GM21786 (cell line): ENCODE results near the gene NT5M.

Experiments used
- ATAC-seq: cut with Tn5 transposase; IDR thresholded peaks from one replicate; pipeline ENCODE4 v1.9.1; 2021; ENCODE audit not compliant: unreplicated experiment

NT5M gene

DNA sequence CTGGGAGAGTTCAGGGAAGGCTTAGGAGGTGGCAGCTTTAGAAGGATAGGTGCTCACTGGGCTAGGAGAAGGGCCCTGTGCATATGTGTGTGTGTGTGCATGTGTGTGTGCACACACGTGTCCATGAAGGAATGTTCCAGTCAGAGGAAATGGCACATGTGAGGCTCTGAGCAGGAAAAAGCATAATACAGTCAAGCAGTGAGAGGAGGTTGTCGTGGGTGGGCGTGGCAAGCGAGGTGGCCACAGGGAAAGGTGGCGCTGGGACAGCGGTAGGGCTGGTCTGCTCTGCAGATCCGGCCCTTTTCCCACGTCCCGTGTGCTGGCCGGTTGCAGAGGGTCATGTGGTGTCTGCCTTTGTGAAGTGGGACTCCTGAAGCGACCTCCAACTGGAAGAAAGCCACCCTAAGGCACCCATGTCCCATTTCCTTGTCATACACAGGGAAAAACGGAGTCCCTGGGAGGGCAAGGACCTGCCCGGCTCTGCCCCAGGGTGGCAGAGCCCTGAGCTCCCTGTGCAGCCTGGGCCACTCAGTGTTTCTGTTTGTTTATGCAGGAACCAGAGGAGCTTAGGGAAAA is 40.1 kb downstream of the NT5M start:
- ATAC-seq = no peak

- ATAC-seq = no peak
Observed at GRCh38 chr17:17343896-17344506, 40.8 kb downstream of the NT5M start.

DNA sequence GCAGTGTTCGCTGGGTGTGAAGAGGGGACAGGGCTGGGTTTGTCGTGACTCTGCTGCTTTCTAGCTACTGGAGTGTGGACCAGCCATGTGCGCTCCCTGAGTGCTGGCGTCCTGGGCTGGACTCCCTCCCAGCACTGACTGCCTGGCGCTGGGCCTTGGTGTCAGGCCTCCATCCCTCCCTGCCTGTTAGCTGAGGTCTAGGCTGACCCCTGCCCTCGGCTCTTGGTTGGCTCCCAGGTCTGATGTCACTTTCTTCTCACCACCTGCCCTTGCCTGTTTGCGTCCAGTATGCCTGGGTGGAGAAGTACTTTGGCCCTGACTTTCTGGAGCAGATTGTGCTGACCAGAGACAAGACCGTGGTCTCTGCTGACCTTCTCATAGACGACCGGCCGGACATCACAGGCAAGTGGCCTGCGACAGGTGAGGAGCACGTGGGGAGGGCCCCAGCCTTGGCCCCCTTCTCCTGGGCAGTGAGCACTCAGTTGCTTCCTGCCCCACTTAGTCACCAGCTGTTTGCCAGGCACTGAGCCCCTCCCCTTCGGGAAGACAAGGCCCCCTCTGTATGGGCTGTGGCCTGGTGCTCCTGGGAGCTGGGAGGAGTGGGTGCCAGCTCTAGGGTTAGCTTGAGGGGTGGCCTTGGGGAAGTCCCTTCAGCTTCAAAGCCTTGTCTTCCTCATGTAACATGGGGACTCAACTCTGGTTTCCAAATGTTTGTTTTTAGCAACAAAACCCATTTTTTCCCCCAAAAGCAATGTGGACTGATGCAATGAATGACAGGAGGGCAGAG is 41.5 kb downstream of the NT5M start:
- no peak for ATAC-seq

DNA sequence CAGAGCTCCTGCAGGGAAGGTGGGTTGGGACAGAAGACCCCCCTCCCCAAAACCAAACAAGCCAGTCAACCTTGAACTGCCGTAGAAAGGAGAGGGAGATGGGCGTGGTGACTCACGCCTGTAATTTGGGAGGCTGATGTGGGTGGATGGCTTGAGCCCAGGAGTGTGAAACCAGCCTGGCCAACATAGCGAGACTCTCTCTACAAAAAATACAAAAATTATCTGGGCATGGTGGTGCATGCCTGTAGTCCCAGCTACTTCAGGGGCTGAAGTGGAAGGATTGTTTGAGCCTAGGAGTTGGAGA is 42.1 kb downstream of the NT5M start:
- ATAC-seq = no peak

GRCh38 chr17:17345686-17346427 is 42.7 kb downstream of the NT5M start:
- no peak for ATAC-seq

DNA sequence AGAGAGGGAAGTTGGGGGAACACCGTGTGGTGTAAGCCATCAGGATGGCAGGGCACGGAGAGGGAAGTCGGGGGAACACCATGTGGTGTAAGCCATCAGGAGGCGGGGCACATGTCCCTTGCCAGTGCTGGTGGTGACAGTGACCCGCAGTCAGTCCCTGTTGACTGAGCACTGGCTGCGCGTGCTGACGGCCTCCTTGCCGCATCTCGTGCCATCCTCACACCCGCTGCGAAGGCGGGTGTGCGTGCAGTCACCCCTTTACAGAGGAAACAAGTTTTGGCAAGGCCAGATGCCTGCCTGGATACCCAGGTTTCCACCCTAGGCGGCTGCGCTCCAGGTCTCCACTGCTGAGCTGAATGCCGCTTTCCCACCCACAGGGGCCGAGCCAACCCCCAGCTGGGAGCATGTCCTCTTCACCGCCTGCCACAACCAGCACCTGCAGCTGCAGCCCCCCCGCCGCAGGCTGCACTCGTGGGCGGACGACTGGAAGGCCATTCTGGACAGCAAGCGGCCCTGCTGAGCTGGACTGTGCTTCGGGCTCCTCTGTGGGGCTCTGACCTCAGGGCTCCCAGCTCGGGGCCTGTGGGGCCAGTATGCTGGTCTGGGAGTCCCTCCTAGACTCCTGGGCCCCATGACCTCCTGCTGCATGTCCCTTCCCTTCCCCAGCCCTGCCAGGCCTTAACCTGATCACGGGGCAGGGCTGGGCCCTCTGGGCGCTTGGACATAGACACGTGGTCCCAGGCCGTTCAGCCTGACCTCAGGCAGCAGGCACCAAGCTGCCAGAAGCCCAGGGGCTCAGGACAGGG is 43.5 kb downstream of the NT5M start:
- no peak for ATAC-seq

DNA sequence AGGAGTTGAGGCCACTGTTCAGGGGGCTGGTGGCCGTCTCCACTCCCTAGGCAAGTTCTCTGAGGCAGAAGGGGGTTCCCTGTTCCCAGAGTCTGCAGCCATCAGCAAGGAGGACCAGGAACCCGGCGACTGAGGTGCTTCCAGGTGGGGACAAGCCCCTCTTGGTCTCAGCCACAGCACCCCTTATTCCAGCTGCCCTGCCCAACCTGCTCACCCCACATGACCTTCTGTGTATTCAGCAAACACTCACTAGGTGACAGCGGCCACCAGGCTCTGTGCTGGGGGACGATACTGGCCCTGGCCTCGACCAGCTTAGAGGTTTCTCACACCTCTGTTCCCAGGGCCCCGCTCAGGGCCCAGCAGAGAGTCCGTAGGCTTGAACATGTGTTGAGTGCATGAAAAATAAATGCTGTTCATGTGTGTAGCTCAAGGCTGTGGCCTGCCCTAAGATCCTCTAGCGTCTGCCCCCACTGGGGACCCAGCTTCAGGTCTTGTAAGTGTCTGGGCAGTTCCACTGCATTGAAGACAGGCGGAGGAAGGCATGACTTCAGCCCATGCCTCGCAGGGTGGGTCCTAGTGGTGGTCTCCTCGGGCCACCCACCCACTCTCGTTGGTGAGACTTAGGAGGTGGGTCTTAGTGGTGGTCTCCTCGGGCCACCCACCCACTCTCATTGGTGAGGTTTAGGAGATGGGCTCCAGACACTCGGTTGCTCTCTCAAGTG is 44.2 kb downstream of the NT5M start:
- ATAC-seq = no peak

GRCh38 chr17:17347956-17348871 is 45.0 kb downstream of the NT5M start:
- ATAC-seq = no peak

DNA sequence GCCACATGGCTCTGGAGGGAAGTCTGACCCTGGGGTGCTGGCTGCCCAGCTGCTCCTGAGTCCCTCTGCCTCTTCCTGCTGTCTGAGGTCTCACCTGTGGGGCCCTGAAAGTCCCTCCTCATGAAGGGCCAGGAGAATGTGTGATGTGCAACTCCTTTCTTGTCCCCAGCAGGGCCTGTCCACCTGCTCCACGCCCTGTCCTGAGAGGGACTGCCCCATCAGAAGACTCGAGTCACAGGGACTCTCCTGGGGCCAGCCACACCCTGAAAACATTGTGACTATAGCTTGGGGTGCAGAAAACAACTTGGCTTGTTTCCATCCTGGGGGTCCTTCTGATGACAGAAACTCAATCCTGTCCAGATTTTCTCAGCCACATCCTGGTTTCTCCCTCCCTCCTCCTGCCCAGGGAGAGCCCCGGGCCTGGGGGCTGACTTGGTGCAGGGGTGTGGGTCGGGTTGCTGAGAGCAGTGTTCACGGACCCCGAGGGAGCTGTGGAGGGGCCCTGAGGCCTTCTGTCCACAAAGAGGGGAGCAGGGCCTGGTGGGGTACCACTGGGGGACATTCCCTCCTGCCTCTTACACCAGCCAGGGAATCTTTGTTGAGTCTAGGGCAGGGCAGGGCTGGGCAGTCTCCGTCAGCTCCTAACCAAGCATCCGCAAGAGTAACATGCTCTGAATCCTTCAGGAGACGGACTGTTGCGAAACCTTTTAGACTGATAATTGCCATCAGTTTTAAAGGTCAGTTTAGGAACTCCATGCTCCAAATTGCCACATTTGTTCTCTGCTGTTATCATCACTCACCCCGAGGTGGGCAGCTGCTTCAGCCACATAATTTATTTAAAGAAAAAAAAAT is 45.9 kb downstream of the NT5M start:
- ATAC-seq = no peak

DNA sequence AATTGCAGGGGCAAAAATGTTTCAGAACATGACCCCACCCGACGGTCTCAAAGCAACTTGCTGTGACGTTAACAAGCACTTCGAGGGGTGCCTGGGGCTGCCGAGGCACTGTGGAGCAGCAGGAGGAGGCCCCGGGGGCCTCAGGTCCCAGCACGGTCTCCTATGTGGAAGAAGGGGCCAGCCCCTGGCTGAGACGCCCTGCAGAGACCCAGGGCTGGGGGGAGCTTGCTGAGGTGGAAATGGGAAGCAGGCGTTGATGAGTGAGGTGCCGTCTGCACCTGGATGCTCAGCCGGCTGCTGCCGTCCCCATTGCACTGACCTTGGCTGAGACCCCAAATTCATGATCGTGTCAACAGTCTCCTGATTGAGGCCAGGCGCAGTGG is 46.5 kb downstream of the NT5M start:
- ATAC-seq = no peak

GRCh38 chr17:17350491-17351355 is 47.5 kb downstream of the NT5M start:
- ATAC-seq = no peak

DNA sequence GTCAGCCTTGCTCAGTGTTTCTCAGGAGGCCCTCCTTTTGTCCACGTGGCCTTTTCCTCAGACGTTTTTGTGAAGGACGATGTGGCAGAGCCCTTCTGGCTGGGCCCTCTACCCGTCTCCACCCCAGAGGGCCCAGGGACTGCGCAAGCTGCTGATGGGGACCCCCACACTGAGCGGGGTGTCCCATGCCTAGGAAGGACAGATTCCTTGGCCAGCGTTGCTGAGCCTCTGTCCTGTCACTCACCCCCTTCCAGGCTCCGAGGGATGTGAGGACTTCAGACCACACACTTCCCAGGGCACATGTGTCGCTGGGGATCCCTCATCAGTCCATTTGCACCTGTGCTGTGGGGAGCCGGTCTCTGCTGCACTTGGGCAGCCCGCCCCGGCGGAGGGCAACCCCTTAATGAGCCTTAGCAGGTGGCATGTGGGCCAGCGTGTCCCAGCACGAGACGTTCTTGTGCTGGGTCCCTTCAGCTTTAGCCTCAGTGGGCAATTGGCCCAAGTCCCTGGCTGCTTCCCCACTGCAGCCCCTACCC is 48.3 kb downstream of the NT5M start:
- no peak for ATAC-seq

DNA sequence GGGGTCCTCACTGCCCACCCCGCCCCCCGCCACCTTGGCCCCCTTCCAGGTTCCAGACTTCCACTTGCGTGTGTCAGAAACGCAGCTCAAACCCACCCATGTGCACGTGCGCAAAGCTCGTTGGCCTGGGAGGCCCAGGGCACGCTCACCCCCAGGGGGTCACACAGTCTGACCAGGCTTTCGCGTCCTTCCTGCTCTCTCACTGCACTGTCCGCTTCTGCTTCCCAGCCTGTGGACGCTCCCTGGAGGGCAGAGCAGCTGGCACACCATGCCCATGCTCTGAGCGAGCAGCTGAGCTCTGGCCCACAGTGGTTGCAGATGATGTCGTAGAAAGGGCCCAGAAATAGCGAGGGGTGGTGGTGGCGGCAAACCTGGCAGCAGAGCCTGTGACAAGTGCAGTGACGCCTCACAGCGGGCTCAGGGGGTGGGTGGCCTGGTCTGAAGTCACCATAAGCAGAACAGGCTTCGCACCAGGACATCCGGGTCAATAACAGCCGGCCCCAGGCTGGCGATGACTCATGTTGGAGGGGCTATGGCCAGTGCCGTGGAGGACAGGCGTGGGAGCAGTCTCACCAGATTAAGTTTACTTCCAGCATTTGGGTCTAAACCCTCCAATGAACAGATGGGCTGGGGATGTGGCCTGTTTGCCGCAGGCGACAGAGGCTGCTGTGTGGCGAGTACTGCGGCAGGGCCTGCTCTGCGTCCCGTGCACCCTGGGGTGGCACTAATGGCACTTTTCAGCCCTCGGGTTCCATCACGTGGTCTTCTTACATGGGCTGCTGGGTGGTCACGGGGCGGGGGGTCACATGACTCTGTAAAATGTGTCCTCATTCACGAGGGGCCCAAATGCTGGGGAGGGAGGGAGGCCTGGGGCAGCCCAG is 49.0 kb downstream of the NT5M start:
- ATAC-seq = no peak

GRCh38 chr17:17352836-17353624 is 49.9 kb downstream of the NT5M start:
- no peak for ATAC-seq

GRCh38 chr17:17353625-17354484 is 50.7 kb downstream of the NT5M start:
- ATAC-seq = no peak
